ENCODE data around the gene C20orf141. TPM values are rescaled to one million over a fixed set of nuclear protein-coding genes. Genes with fewer than 3 reads are reported as not detected.

The C20orf141 gene
- total RNA-seq, 1 donor from 2014 or later: not detected

GRCh38 chr20:2834401-2835110 lies 19.8 kb downstream of the C20orf141 start:
- H3K27ac ChIP-seq: no peak overlapping the region
- peaks cover 0 to 15% of the 10 kb centered on the region in 2 donors for H3K36me3 ChIP-seq
- DNase-seq (ENCODE audit: extremely low spot score in 2 of 2): no peak
- intact Hi-C loops (cut with DNase I): no loop called here
- no peak overlapping the region for H3K4me3 ChIP-seq
- no peaks in the 10 kb centered on the region for H3K27me3 ChIP-seq
- H3K9me3 ChIP-seq: no peaks in the 10 kb centered on the region
- no peak for TF ChIP-seq POLR2AphosphoS5 (IDR thresholded peaks at IDR 0.05; ENCODE audit: insufficient read depth in 1 of 2, low read depth in 1 of 2)
- TF ChIP-seq POLR2A (IDR thresholded peaks at IDR 0.05): no peak
- no peak for TF ChIP-seq CTCF (IDR thresholded peaks at IDR 0.05)
- H3K4me1 ChIP-seq: peaks cover 10% of the 10 kb centered on the region

GRCh38 chr20:2835331-2835796 lies 20.6 kb downstream of the C20orf141 start:
- DNase-seq (ENCODE audit: extremely low spot score in 2 of 2): no peak
- TF ChIP-seq CTCF (IDR thresholded peaks at IDR 0.05): no peak
- no peak for TF ChIP-seq POLR2AphosphoS5 (IDR thresholded peaks at IDR 0.05; ENCODE audit: insufficient read depth in 1 of 2, low read depth in 1 of 2)
- Histone ChIP-seq H3K4me3 (no peak overlapping the region), H3K27ac (no peak overlapping the region), H3K4me1 (peaks cover 15% of the 10 kb centered on the region), H3K9me3 (no peaks in the 10 kb centered on the region), H3K36me3 (peaks cover 0 to 15% of the 10 kb centered on the region in 2 donors), H3K27me3 (no peaks in the 10 kb centered on the region)
- intact Hi-C loops (cut with DNase I): no loop called here

- intact Hi-C loops (cut with DNase I): no loop called here
- DNase-seq (ENCODE audit: extremely low spot score in 2 of 2): peak in 1 of 2 donors; percentile 71
- Histone ChIP-seq H3K4me1 (peaks cover 16% of the 10 kb centered on the region), H3K27ac (no peak overlapping the region), H3K27me3 (no peaks in the 10 kb centered on the region), H3K4me3 (no peak overlapping the region), H3K9me3 (no peaks in the 10 kb centered on the region), H3K36me3 (peaks cover 0 to 15% of the 10 kb centered on the region in 2 donors)
- TF ChIP-seq POLR2A (IDR thresholded peaks at IDR 0.05): no peak
- TF ChIP-seq CTCF (IDR thresholded peaks at IDR 0.05): no peak
- TF ChIP-seq POLR2AphosphoS5 (IDR thresholded peaks at IDR 0.05; ENCODE audit: insufficient read depth in 1 of 2, low read depth in 1 of 2): no peak
These were observed 21.2 kb downstream of the C20orf141 start for GRCh38 chr20:2836035-2836434.

- Histone ChIP-seq H3K9me3 (no peaks in the 10 kb centered on the region), H3K27ac (no peak overlapping the region), H3K4me3 (no peak overlapping the region), H3K4me1 (peaks cover 25% of the 10 kb centered on the region), H3K36me3 (peaks cover 0 to 15% of the 10 kb centered on the region in 2 donors), H3K27me3 (no peaks in the 10 kb centered on the region)
- TF ChIP-seq POLR2AphosphoS5 (IDR thresholded peaks at IDR 0.05; ENCODE audit: insufficient read depth in 1 of 2, low read depth in 1 of 2): no peak
- TF ChIP-seq CTCF (IDR thresholded peaks at IDR 0.05): no peak
- TF ChIP-seq POLR2A (IDR thresholded peaks at IDR 0.05): no peak
- intact Hi-C loops (cut with DNase I): no loop called here
- peak in 1 of 2 donors; percentile 64 for DNase-seq (ENCODE audit: extremely low spot score in 2 of 2)
These were observed 22.6 kb downstream of the C20orf141 start for GRCh38 chr20:2837221-2837960.
